HCT116 (cell line): ENCODE measurements around the gene NDRG3. TPM values are rescaled to one million over a fixed set of nuclear protein-coding genes. Genes with fewer than 3 reads are reported as not detected.

Source experiments
- ATAC-seq: fragments of 200-7000 bp; cut with Tn5 transposase; 2 replicates; pipeline ENCODE4 v1.9.1; 2020; ENCODE audit warnings: mild to moderate bottlenecking, moderate library complexity
- BruUV-seq: library from RNA; stranded (reverse); fragments of 400-500 nt; replicated peaks from 2 replicates; lab custom pipeline; 2021; lab: Mats Ljungman, UMichigan
- CTCF ChIA-PET: fragments of 300-600 bp; sonication (Branson Sonifier 250); formaldehyde crosslinking; loops from one replicate; lab custom pipeline; 2021; ENCODE audit warnings: antibody characterized with exemption; lab: Charles Lee
- POLR2A ChIA-PET: fragments of 300-600, 350-600 bp; sonication (Branson Sonifier 250); formaldehyde crosslinking; loops from one replicate; lab custom pipeline; 2021; ENCODE audit warnings: antibody characterized with exemption; lab: Charles Lee
- RAD21 ChIA-PET, 2 experiments: fragments of 300-600 bp; sonication (Branson Sonifier 250); formaldehyde crosslinking; loops; one replicate each; lab custom pipeline; 2023; ENCODE audit warnings: low total read pairs in 2 of 2; ENCODE audit not compliant: uncharacterized antibody in 2 of 2, unreplicated experiment in 2 of 2, low non-redundant PET in 1 of 2; lab: Charles Lee
- DNase-seq: peaks from one replicate; pipeline ENCODE4 v3.0.0-alpha.2; 2010; ENCODE audit warnings: low read depth, low spot score
- H2AFZ ChIP-seq: fragments of 200-600 bp; shearing (Covaris generic), sonication (generic); 2 replicates; pipeline ENCODE4 v1.6.1; 2017; ENCODE audit warnings: low read depth, mixed run types, mixed read lengths, antibody characterized with exemption, low read length; ENCODE audit not compliant: poor library complexity, severe bottlenecking
- H3K27ac ChIP-seq: 2 replicates; pipeline ENCODE4 v1.5.1; 2012; ENCODE audit warnings: low read depth, low read length
- H3K27me3 ChIP-seq: fragments of 200-600 bp; sonication (generic); 2 replicates; pipeline ENCODE4 v1.6.1; 2016; ENCODE audit warnings: mixed run types, low read length, mixed read lengths; ENCODE audit not compliant: insufficient read depth
- H3K36me3 ChIP-seq, 2 experiments: fragments of 200-500 bp in 1 of 2; fragments of 200-600 bp in 1 of 2; sonication (Bioruptor generic) in 1 of 2; sonication (generic) in 1 of 2; 2 replicates each; pipeline versions ENCODE4 v1.5.1 to v1.6.1; 2014 to 2016; ENCODE audit warnings: low read length in 2 of 2, inconsistent platforms in 1 of 2, mixed read lengths in 1 of 2, mixed run types in 1 of 2; ENCODE audit not compliant: insufficient read depth in 2 of 2, control insufficient read depth in 1 of 2
- H3K4me1 ChIP-seq, 2 experiments: fragments of 200-600 bp in 1 of 2; sonication (generic) in 1 of 2; 2 replicates each; pipeline versions ENCODE4 v1.5.1 to v1.6.1; 2012 to 2017; ENCODE audit warnings: low read length in 2 of 2, inconsistent platforms in 1 of 2, mild to moderate bottlenecking in 1 of 2, mixed read lengths in 1 of 2, mixed run types in 1 of 2, moderate library complexity in 1 of 2; ENCODE audit not compliant: insufficient read depth in 2 of 2, control insufficient read depth in 1 of 2
- H3K4me2 ChIP-seq: fragments of 200-600 bp; sonication (generic); 2 replicates; pipeline ENCODE4 v1.6.1; 2017; ENCODE audit warnings: mixed run types, low read length, mixed read lengths
- H3K4me3 ChIP-seq, 2 experiments: fragments of 200-600 bp in 1 of 2; sonication (generic) in 1 of 2; replicated peaks in 1 of 2; 2 replicates each; pipeline ENCODE4 v1.5.1; 2011 to 2016; ENCODE audit warnings: low read length in 2 of 2, control low read depth in 1 of 2, low read depth in 1 of 2, mild to moderate bottlenecking in 1 of 2, mixed read lengths in 1 of 2, mixed run types in 1 of 2
- H3K79me2 ChIP-seq: fragments of 200-600 bp; sonication (generic); 2 replicates; pipeline ENCODE4 v1.6.1; 2017; ENCODE audit warnings: mild to moderate bottlenecking, mixed run types, low read length, moderate library complexity, mixed read lengths; ENCODE audit not compliant: insufficient read depth
- H3K9ac ChIP-seq: fragments of 200-600 bp; sonication (generic); 2 replicates; pipeline ENCODE4 v1.6.1; 2016; ENCODE audit warnings: low read length, mixed read lengths
- H3K9me2 ChIP-seq: fragments of 200-600 bp; sonication (generic), shearing (Covaris generic); 2 replicates; pipeline ENCODE4 v1.6.1; 2017; ENCODE audit warnings: mixed run types, mild to moderate bottlenecking, moderate library complexity; ENCODE audit not compliant: insufficient read depth
- H3K9me3 ChIP-seq, 2 experiments: fragments of 200-500 bp in 1 of 2; fragments of 200-600 bp in 1 of 2; sonication (Bioruptor generic) in 1 of 2; sonication (generic) in 1 of 2; 2 replicates each; pipeline ENCODE4 v1.6.1; 2014 to 2017; ENCODE audit warnings: low read length in 2 of 2, mixed read lengths in 2 of 2, inconsistent platforms in 1 of 2, low read depth in 1 of 2, mild to moderate bottlenecking in 1 of 2, mixed run types in 1 of 2, moderate library complexity in 1 of 2; ENCODE audit not compliant: control insufficient read depth in 1 of 2, insufficient read depth in 1 of 2
- H4K20me1 ChIP-seq: fragments of 200-600 bp; sonication (generic), shearing (Covaris generic); 2 replicates; pipeline ENCODE4 v1.6.1; 2017; ENCODE audit warnings: mixed run types, mild to moderate bottlenecking, moderate library complexity; ENCODE audit not compliant: insufficient read depth
- FOSL1 ChIP-seq: IDR thresholded peaks from 2 replicates; pipeline ENCODE4 v1.6.1; 2012; ENCODE audit warnings: low read depth
- intact Hi-C: fragments of 100-400 bp; cut with micrococcal nuclease; formaldehyde crosslinking; loops from 2 replicates; pipeline ENCODE4 v1.10.0; 2022
- total RNA-seq: library from RNA; stranded (reverse); gene quantifications from one replicate; pipeline ENCODE4 v1.2.1, GENCODE V29; 2021; ENCODE audit not compliant: unreplicated experiment
- TF ChIP-seq, protein P1 (sequence below): IDR thresholded peaks from 2 replicates; pipeline ENCODE4 v1.6.1; 2012; ENCODE audit warnings: low read depth
- TF ChIP-seq, protein P2 (sequence below): IDR thresholded peaks from 2 replicates; pipeline ENCODE4 v1.6.1; 2012

The NDRG3 gene
- total RNA-seq, 1 experiment from 2014 or later, result 29.3 TPM

DNA sequence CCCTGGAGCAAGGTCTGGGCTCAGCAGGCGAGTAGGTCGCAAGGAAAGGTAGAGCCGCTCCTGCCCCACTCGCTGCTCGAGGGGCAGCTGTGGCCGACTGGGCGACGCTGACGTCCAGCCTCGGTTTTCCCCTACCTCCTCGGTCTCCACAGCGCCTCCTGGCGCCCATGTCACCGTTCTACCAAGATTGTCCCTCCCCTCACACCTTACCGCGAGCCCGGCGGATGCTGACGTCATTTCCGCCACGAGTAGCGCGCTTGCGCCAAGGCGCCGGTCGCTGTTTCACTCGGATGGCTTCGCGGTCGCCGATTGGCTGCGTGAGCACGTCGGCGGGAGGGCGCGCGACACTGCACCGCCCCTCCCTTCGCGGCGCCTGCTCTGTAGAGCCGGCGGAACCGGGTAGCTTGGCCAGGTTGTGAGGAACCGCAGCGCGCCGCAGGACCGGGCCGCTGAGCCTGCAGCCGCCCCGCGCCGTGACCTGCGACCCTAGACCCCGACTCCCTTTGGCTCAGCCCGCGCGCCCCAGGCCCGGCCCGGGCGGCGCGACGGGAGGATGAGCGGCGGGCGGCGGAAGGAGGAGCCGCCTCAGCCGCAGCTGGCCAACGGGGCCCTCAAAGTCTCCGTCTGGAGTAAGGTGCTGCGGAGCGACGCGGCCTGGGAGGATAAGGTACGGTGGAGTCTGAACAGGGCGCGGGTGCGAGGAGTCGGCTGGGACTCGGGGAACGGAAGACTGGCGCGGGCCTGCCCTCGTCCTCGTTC lies 140.3 kb downstream of the NDRG3 start, which contains the start of gene RAB5IF (continued):
- TF ChIP-seq, protein P1, sequence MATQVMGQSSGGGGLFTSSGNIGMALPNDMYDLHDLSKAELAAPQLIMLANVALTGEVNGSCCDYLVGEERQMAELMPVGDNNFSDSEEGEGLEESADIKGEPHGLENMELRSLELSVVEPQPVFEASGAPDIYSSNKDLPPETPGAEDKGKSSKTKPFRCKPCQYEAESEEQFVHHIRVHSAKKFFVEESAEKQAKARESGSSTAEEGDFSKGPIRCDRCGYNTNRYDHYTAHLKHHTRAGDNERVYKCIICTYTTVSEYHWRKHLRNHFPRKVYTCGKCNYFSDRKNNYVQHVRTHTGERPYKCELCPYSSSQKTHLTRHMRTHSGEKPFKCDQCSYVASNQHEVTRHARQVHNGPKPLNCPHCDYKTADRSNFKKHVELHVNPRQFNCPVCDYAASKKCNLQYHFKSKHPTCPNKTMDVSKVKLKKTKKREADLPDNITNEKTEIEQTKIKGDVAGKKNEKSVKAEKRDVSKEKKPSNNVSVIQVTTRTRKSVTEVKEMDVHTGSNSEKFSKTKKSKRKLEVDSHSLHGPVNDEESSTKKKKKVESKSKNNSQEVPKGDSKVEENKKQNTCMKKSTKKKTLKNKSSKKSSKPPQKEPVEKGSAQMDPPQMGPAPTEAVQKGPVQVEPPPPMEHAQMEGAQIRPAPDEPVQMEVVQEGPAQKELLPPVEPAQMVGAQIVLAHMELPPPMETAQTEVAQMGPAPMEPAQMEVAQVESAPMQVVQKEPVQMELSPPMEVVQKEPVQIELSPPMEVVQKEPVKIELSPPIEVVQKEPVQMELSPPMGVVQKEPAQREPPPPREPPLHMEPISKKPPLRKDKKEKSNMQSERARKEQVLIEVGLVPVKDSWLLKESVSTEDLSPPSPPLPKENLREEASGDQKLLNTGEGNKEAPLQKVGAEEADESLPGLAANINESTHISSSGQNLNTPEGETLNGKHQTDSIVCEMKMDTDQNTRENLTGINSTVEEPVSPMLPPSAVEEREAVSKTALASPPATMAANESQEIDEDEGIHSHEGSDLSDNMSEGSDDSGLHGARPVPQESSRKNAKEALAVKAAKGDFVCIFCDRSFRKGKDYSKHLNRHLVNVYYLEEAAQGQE, result no peak
- TF ChIP-seq, protein P2, sequence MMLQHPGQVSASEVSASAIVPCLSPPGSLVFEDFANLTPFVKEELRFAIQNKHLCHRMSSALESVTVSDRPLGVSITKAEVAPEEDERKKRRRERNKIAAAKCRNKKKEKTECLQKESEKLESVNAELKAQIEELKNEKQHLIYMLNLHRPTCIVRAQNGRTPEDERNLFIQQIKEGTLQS, result no peak

DNA sequence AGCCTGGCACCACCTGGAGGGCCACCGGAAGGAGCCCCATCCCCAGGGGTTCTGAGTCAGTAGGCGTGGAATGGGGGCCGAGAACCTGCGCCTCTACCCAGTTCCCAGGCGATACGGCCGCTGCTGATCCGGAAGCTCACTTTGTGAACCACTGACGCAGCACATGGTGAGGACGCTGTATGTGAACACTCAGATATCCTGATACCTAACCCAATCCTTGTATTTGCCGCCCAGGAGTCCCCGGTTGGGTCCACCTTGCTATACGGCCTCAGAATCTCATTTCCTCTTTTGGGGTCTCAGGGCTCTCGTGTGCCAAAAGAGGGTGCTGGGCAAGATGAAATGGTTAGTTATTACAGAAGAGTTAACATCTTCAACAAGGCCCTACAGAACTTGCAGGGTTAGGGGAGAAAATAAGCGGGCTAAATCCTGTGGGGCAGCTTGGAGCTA lies 140.9 kb downstream of the NDRG3 start:
- TF ChIP-seq, protein P1, result no peak
- TF ChIP-seq, protein P2, result no peak
- TF ChIP-seq FOSL1, result no peak
- Histone ChIP-seq H3K4me2 (peak overlapping the region; percentile 93), H3K79me2 (peaks cover 44% of the 10 kb centered on the region), H3K4me3 (peak overlapping the region; percentile 76 to 100), H3K36me3 (peaks cover 6 to 23% of the 10 kb centered on the region in 2 experiments; a peak in 3 of 4 replicates), H3K9ac (peak overlapping the region; percentile 88), H4K20me1 (no peaks in the 10 kb centered on the region), H3K27ac (peak overlapping the region; percentile 88), H3K27me3 (no peaks in the 10 kb centered on the region), H3K9me3 (no peaks in the 10 kb centered on the region), H3K4me1 (peaks cover 23 to 30% of the 10 kb centered on the region in 2 experiments), H3K9me2 (no peaks in the 10 kb centered on the region), H2AFZ (no peak overlapping the region)
- RAD21 ChIA-PET, result no interaction called here
- intact Hi-C loops, result loop anchor here (1.0 to 10.0 kb wide), 2 partner anchors 49 to 130 kb away; no protein-coding TSS in a partner anchor
- peak; percentile 31 for DNase-seq
- peak; percentile 48 for ATAC-seq
- BruUV-seq, result TSS peak; percentile 95
- POLR2A ChIA-PET, result interaction anchor here (0.6 to 2.5 kb wide), 10 partner anchors 9 to 69 kb away, joined by 3 to 13 read pairs (median 4); partner anchors contain the start of genes MYL9 and TGIF2
- CTCF ChIA-PET, result interaction anchor here (0.5 to 2.0 kb wide), 15 partner anchors 9 to 315 kb away, joined by 3 to 12 read pairs (median 5); partner anchors contain the start of genes MYL9 and TGIF2
